NCI-H128 (cell line): ENCODE results near the gene CCR5AS.

Source experiments
- DNase-seq: peaks from one replicate; lab custom pipeline; 2025; ENCODE audit not compliant: unreplicated experiment; lab: John Stamatoyannopoulos, UW

The CCR5AS gene

DNA sequence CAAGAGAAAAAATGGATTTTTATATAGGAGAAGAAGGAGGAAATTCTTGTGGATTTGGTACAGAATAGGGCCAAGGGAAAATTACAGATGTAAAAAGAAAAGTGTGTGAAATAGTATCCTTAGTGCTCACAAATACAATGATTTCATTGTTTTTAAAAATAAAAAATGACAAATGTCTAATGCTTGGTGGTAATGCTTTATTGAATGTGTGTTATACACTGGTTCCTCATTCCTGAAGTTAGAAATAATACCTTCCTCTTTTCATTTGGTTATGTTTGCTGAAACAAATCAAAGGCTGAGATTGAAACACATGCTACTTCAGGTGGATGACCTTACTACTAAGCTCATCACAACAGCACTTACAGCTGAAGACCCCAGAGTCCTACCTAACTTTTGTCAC, 90.7 kb downstream of the CCR5AS start:
- DNase-seq, result no peak

- DNase-seq, result no peak
Observed at GRCh38 chr3:46314517-46314916, 92.3 kb downstream of the CCR5AS start.
